ENCODE data around the gene LYRM7. TPM values are rescaled to one million over a fixed set of nuclear protein-coding genes. Genes with fewer than 3 reads are reported as not detected.

The LYRM7 gene
- total RNA-seq, 4 donors from 2014 or later, result 7.1 to 11.4 (median 9.7) TPM

DNA sequence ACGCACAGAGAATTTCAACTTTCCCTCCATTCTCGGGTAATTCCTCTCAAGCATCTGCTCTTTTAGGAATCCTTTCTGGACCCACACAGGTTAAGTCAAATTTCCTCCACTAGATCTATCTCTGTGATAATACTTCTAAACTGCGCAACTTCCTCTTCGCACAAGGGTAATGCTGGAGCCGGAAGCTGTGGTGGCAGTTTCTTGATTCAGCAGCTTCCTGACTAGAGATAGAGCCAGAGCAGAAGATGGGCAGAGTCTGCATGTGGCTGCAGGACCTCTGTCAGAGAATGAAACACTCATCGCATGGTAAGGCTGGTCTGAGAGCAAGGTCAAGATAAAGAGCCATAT, 82.1 kb downstream of the LYRM7 start:
- TF ChIP-seq, protein P1, sequence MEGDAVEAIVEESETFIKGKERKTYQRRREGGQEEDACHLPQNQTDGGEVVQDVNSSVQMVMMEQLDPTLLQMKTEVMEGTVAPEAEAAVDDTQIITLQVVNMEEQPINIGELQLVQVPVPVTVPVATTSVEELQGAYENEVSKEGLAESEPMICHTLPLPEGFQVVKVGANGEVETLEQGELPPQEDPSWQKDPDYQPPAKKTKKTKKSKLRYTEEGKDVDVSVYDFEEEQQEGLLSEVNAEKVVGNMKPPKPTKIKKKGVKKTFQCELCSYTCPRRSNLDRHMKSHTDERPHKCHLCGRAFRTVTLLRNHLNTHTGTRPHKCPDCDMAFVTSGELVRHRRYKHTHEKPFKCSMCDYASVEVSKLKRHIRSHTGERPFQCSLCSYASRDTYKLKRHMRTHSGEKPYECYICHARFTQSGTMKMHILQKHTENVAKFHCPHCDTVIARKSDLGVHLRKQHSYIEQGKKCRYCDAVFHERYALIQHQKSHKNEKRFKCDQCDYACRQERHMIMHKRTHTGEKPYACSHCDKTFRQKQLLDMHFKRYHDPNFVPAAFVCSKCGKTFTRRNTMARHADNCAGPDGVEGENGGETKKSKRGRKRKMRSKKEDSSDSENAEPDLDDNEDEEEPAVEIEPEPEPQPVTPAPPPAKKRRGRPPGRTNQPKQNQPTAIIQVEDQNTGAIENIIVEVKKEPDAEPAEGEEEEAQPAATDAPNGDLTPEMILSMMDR (IDR thresholded peaks at IDR 0.05; ENCODE audit: low read depth), result no peak

DNA sequence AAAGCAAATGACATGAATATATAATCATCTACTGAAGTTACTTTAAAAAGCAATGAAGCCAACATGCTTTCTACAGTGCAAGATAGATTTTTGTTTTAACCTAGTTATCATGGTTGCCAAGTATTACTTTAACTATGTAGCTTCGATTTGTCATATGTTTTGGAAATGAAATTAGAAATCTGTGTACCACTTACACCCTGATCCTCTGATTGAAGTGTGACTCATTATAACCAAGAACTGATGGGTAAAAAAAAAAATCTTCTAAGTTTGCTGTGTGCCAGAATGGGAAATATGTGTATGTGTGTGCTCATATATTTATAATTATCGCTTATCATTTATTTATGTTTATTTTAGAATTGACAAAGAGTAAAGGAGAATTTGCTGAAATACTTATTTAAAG, 84.0 kb downstream of the LYRM7 start:
- TF ChIP-seq, protein P1 (IDR thresholded peaks at IDR 0.05; ENCODE audit: low read depth), result no peak

Other genes starting within 250 kb of the LYRM7 start
- gene HINT1, start 5.7 kb upstream of the LYRM7 start, total RNA-seq, result 100 to 1,000 TPM; 157 to 214 (median 169) TPM
- gene CDC42SE2, start 93.1 kb downstream of the LYRM7 start, total RNA-seq, result 10 to 100 TPM; 30.0 to 48.3 (median 39.4) TPM

All from subcutaneous adipose tissue (tissue), 4 donors.